Sciatic nerve (tissue), 2 donors: ENCODE measurements around the gene MT1F. TPM values are rescaled to one million over a fixed set of nuclear protein-coding genes. Genes with fewer than 3 reads are reported as not detected.

ENCODE experiments used
- ATAC-seq: fragments of 200-7000 bp; cut with Tn5 transposase; one replicate; pipeline ENCODE4 v1.9.1; 2020; ENCODE audit warnings: mild to moderate bottlenecking, moderate library complexity
- DNase-seq: peaks from one replicate; pipeline ENCODE4 v3.0.0-alpha.2; 2020; ENCODE audit warnings: low spot score
- intact Hi-C: fragments of 100-400 bp; cut with DNase I; formaldehyde crosslinking; loops from one replicate; pipeline ENCODE4 v1.14.2; 2022
- total RNA-seq: library from RNA; stranded (reverse); fragmentation: NEBNext Ultra II Directional; extraction: Animal tissue kit (Norgen Biotek cat#: 25700); gene quantifications from one replicate; pipeline ENCODE4 v1.2.1, GENCODE V29; 2021
- donor health status: DM: no; HTN: no; CAD: no.
- donor health status: DM: no; HTN: no; CAD: no.

MT1F gene
- total RNA-seq, 1 donor from 2014 or later: 6.2 TPM

- intact Hi-C loops: no loop called here
- ATAC-seq (peak; percentile 3), DNase-seq (no peak)
Observed at GRCh38 chr16:56682703-56683397, 25.1 kb downstream of the MT1F start.

GRCh38 chr16:56683424-56684172, 25.8 kb downstream of the MT1F start:
- no peak for ATAC-seq
- intact Hi-C loops: no loop called here
- DNase-seq: no peak

- intact Hi-C loops: no loop called here
- DNase-seq: no peak
- ATAC-seq: no peak
Observed at GRCh38 chr16:56684256-56684925, 26.6 kb downstream of the MT1F start.

GRCh38 chr16:56684926-56685590, 27.3 kb downstream of the MT1F start:
- intact Hi-C loops: no loop called here
- ATAC-seq (no peak), DNase-seq (no peak)

GRCh38 chr16:56686758-56687157, 29.0 kb downstream of the MT1F start:
- ATAC-seq: no peak
- intact Hi-C loops: no loop called here
- no peak for DNase-seq

GRCh38 chr16:56688762-56689161, 31.0 kb downstream of the MT1F start:
- ATAC-seq (no peak), DNase-seq (no peak)
- intact Hi-C loops: no loop called here

GRCh38 chr16:56689171-56689570, 31.4 kb downstream of the MT1F start:
- no peak for ATAC-seq
- intact Hi-C loops: no loop called here
- DNase-seq: no peak

GRCh38 chr16:56690420-56691122, 32.8 kb downstream of the MT1F start:
- intact Hi-C loops: no loop called here
- no peak for DNase-seq
- ATAC-seq: no peak

GRCh38 chr16:56691885-56692284, 34.1 kb downstream of the MT1F start:
- intact Hi-C loops: no loop called here
- ATAC-seq: no peak
- no peak for DNase-seq

GRCh38 chr16:56695246-56695645, 37.5 kb downstream of the MT1F start:
- intact Hi-C loops: no loop called here
- no peak for ATAC-seq
- DNase-seq: no peak

GRCh38 chr16:56697456-56698155, 39.8 kb downstream of the MT1F start:
- DNase-seq (no peak), ATAC-seq (no peak)
- intact Hi-C loops: no loop called here

- DNase-seq: no peak
- ATAC-seq: no peak
- intact Hi-C loops: loop anchor here (5.0 to 10.0 kb wide), 3 partner anchors 125 to 365 kb away; no protein-coding TSS in a partner anchor
Observed at GRCh38 chr16:56700195-56700594, 42.4 kb downstream of the MT1F start.

- ATAC-seq (no peak), DNase-seq (no peak)
- intact Hi-C loops: loop anchor here (5.0 to 10.0 kb wide), 3 partner anchors 126 to 366 kb away; no protein-coding TSS in a partner anchor
Observed at GRCh38 chr16:56700631-56701030, 42.9 kb downstream of the MT1F start.

- DNase-seq: no peak
- intact Hi-C loops: loop anchor here (5.0 to 10.0 kb wide), 3 partner anchors 127 to 367 kb away; no protein-coding TSS in a partner anchor
Observed at GRCh38 chr16:56701534-56701933, 43.8 kb downstream of the MT1F start.

GRCh38 chr16:56702836-56703235, 45.1 kb downstream of the MT1F start:
- ATAC-seq: no peak
- intact Hi-C loops: loop anchor here (5.0 to 10.0 kb wide), 3 partner anchors 128 to 368 kb away; no protein-coding TSS in a partner anchor
- no peak for DNase-seq

More at GRCh38 chr16:56701534-56701933, 43.8 kb downstream of the MT1F start:
- ATAC-seq: peak; percentile 14
